ENCODE data around the gene SPATA2L. TPM values are rescaled to one million over a fixed set of nuclear protein-coding genes. Genes with fewer than 3 reads are reported as not detected.

The SPATA2L gene
- total and polyA plus RNA-seq, 4 donors: 6.9 to 17.3 (median 13.6) TPM

DNA sequence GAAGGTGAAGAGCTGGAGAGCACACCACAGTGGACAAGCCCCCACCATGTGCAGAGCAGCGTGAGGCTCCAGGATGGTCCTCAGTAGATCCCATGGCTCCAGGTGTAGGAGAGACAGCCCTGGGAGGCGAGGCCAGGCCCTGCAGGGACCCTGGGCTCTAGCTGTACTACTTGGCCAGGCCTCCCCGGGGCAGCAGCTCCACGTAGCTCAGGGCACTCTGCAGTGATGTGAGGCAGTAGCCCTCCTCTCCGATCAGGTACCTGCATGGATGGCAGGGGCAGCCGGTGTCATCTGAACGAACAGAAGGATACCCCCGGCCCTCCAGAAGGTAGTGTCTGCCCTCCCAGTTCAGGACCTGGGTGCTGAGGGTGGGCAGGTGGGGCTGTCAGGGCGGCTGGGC, 6.2 kb upstream of the SPATA2L start:
- no peak overlapping the region for H3K9ac ChIP-seq (ENCODE audit: insufficient read depth in 1 of 2, low read length in 2 of 2)
- ATAC-seq (ENCODE audit: insufficient read depth, low FRiP score): no peak
- TF ChIP-seq, protein P1, sequence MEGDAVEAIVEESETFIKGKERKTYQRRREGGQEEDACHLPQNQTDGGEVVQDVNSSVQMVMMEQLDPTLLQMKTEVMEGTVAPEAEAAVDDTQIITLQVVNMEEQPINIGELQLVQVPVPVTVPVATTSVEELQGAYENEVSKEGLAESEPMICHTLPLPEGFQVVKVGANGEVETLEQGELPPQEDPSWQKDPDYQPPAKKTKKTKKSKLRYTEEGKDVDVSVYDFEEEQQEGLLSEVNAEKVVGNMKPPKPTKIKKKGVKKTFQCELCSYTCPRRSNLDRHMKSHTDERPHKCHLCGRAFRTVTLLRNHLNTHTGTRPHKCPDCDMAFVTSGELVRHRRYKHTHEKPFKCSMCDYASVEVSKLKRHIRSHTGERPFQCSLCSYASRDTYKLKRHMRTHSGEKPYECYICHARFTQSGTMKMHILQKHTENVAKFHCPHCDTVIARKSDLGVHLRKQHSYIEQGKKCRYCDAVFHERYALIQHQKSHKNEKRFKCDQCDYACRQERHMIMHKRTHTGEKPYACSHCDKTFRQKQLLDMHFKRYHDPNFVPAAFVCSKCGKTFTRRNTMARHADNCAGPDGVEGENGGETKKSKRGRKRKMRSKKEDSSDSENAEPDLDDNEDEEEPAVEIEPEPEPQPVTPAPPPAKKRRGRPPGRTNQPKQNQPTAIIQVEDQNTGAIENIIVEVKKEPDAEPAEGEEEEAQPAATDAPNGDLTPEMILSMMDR (IDR thresholded peaks at IDR 0.05; ENCODE audit: control extremely low read depth, extremely low read depth): no peak
- WGBS, 2 donors: 89 to 98% methylated on average over 9 of the region's 9 CpGs
- no peak for DNase-seq
- peaks cover 0 to 7% (median 5%) of the 10 kb centered on the region in 5 donors for H3K4me1 ChIP-seq (ENCODE audit: control insufficient read depth in 5 of 5, insufficient read depth in 5 of 5, low read length in 5 of 5)
- H3K27ac ChIP-seq (ENCODE audit: low read depth in 1 of 2, low read length in 1 of 2): no peak overlapping the region
- H3K9me3 ChIP-seq (ENCODE audit: control insufficient read depth in 4 of 4, insufficient read depth in 3 of 4, low read length in 3 of 4): no peaks in the 10 kb centered on the region
- H3K27me3 ChIP-seq (ENCODE audit: control insufficient read depth in 3 of 3, insufficient read depth in 3 of 3, low read length in 2 of 3): peaks cover 0 to 5% (median 0%) of the 10 kb centered on the region in 3 donors
- H3K4me3 ChIP-seq: no peak overlapping the region
- H3K36me3 ChIP-seq (ENCODE audit: control insufficient read depth in 4 of 4, insufficient read depth in 4 of 4, low read length in 4 of 4): no peaks in the 10 kb centered on the region

DNA sequence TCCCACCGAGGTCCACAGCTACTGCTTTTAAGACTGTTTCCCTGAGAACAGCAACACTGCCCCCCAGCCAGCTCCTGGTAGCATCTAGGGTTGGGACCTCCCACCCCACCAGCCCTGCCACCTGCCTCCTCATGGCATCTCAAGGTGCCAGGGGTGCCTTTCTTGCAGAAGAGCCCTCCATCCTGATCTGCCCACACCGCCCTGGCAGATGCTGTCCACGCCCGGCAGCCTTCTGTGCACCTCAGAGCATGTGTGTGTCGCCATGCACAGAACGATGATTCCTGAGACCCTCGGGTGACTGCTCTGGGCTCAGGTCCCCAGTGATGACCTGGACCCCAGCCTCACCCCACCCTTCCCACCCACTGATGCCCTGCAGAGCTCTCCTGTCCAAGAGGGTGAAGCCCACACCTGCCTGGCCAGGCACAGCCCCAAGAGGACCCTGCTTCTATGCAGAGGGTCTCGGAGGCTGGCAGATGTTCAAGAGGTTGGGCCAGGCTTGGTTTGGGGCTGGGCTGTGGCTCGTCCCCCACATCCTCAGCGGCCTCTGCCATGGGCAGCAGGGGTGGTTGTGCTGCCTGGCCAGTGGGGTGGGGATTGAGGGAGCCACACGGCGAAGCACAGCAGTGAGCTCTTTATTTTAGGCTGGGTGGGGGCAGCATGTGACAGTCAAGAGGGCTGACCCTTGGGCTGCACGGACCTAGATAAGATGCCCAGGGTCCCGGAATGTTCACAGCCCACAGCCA, 5.2 kb upstream of the SPATA2L start:
- DNase-seq: no peak
- WGBS, 2 donors: 83 to 92% methylated on average over 14 of the region's 14 CpGs

DNA sequence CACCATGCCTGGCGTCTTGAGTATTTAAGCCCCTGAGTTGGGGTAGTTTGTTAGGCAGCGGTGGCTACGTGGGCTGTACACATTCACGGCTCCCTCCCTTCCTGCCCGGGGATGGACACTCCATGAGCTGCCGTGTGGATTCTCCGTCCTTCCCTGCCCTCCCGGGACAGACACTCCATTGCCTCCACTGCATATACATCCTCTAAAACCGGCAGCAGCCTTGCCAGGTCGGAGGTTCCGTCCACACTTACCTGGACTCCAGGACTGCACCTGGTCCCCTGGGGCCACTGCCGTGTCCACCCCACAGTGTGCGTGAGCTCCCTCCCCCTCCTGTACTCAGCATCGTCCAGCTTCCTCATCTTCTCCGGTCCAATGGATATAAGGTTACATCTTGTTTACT, 3.5 kb upstream of the SPATA2L start:
- peaks cover 0 to 5% (median 0%) of the 10 kb centered on the region in 3 donors for H3K27me3 ChIP-seq (ENCODE audit: control insufficient read depth in 3 of 3, insufficient read depth in 3 of 3, low read length in 2 of 3)
- no peak overlapping the region for H3K4me3 ChIP-seq
- no peak overlapping the region for H3K27ac ChIP-seq (ENCODE audit: low read depth in 1 of 2, low read length in 1 of 2)
- DNase-seq (no peak), ATAC-seq (ENCODE audit: insufficient read depth, low FRiP score) (no peak)
- no peak overlapping the region for H3K9ac ChIP-seq (ENCODE audit: insufficient read depth in 1 of 2, low read length in 2 of 2)
- no peaks in the 10 kb centered on the region for H3K9me3 ChIP-seq (ENCODE audit: control insufficient read depth in 4 of 4, insufficient read depth in 3 of 4, low read length in 3 of 4)
- no peaks in the 10 kb centered on the region for H3K36me3 ChIP-seq (ENCODE audit: control insufficient read depth in 4 of 4, insufficient read depth in 4 of 4, low read length in 4 of 4)
- H3K4me1 ChIP-seq (ENCODE audit: control insufficient read depth in 5 of 5, insufficient read depth in 5 of 5, low read length in 5 of 5): peaks cover 0 to 11% (median 3%) of the 10 kb centered on the region in 5 donors
- WGBS, 2 donors: 68 to 79% methylated on average over 15 of the region's 15 CpGs
- TF ChIP-seq, protein P1 (IDR thresholded peaks at IDR 0.05; ENCODE audit: control extremely low read depth, extremely low read depth): no peak

More for the DNA sequence above, 5.2 kb upstream of the SPATA2L start:
- Histone ChIP-seq H3K36me3 (ENCODE audit: control insufficient read depth in 4 of 4, insufficient read depth in 4 of 4, low read length in 4 of 4) (no peaks in the 10 kb centered on the region), H3K4me1 (ENCODE audit: control insufficient read depth in 5 of 5, insufficient read depth in 5 of 5, low read length in 5 of 5) (peaks cover 0 to 4% (median 0%) of the 10 kb centered on the region in 5 donors), H3K9me3 (ENCODE audit: control insufficient read depth in 4 of 4, insufficient read depth in 3 of 4, low read length in 3 of 4) (no peaks in the 10 kb centered on the region), H3K4me3 (no peak overlapping the region), H3K27me3 (ENCODE audit: control insufficient read depth in 3 of 3, insufficient read depth in 3 of 3, low read length in 2 of 3) (peaks cover 0 to 5% (median 0%) of the 10 kb centered on the region in 3 donors), H3K9ac (ENCODE audit: insufficient read depth in 1 of 2, low read length in 2 of 2) (no peak overlapping the region), H3K27ac (ENCODE audit: low read depth in 1 of 2, low read length in 1 of 2) (no peak overlapping the region)
- TF ChIP-seq, protein P1 (IDR thresholded peaks at IDR 0.05; ENCODE audit: control extremely low read depth, extremely low read depth): no peak
- ATAC-seq (ENCODE audit: insufficient read depth, low FRiP score): no peak

Measured in lung (tissue), 12 donors.